Esophagus muscularis mucosa (tissue), 3 donors: ENCODE results near the gene RETN.

Experiments
- POLR2AphosphoS5 ChIP-seq, 2 donors: sonication (generic); formaldehyde crosslinking; IDR thresholded peaks; one replicate each; pipeline ENCODE4 v1.6.1; 2017; ENCODE audit warnings: antibody characterized with exemption in 2 of 2
- TF ChIP-seq, protein P1 (sequence below), 3 experiments: fragments of 200-600 bp in 2 of 3; fragments of 450-650 bp in 1 of 3; sonication (generic) in 2 of 3; IDR thresholded peaks; one replicate each; pipeline ENCODE4 v1.5.1; 2017 to 2019; ENCODE audit warnings: antibody characterized with exemption in 3 of 3, mild to moderate bottlenecking in 2 of 3, moderate library complexity in 1 of 3

DNA sequence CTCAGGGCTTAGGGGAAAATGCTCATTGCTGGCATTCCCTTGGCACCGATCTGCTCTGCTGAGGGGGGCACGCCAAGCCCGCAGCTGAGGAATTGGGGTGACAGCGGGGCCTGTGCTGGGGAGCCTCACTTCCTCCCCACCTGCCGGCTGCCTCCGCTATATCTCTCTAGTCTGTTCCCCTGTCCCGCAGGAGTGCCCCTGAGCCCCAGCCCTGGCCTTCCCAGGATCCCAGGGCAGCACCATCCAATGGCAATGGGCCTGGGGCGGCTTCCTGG lies 22.5 kb upstream of the RETN start:
- TF ChIP-seq, protein P1, sequence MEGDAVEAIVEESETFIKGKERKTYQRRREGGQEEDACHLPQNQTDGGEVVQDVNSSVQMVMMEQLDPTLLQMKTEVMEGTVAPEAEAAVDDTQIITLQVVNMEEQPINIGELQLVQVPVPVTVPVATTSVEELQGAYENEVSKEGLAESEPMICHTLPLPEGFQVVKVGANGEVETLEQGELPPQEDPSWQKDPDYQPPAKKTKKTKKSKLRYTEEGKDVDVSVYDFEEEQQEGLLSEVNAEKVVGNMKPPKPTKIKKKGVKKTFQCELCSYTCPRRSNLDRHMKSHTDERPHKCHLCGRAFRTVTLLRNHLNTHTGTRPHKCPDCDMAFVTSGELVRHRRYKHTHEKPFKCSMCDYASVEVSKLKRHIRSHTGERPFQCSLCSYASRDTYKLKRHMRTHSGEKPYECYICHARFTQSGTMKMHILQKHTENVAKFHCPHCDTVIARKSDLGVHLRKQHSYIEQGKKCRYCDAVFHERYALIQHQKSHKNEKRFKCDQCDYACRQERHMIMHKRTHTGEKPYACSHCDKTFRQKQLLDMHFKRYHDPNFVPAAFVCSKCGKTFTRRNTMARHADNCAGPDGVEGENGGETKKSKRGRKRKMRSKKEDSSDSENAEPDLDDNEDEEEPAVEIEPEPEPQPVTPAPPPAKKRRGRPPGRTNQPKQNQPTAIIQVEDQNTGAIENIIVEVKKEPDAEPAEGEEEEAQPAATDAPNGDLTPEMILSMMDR (IDR thresholded peaks at IDR 0.05), result no peak
- no peak for TF ChIP-seq POLR2AphosphoS5 (IDR thresholded peaks at IDR 0.05)
